Subcutaneous adipose tissue (tissue), 4 donors: ENCODE measurements around the gene PFKP. TPM values are rescaled to one million over a fixed set of nuclear protein-coding genes. Genes with fewer than 3 reads are reported as not detected.

Experiments
- CTCF ChIP-seq: fragments of 450-650 bp; IDR thresholded peaks from one replicate; pipeline ENCODE4 v1.5.1; 2016; ENCODE audit warnings: low read depth, mild to moderate bottlenecking, control low read depth, antibody characterized with exemption, moderate library complexity
- total RNA-seq, 4 donors: library from RNA; depleted of rRNA; stranded (reverse); fragments of >200 nt; gene quantifications; one replicate each; pipeline ENCODE4 v1.1.0, GENCODE V29; 2016

The PFKP gene
- total RNA-seq, 4 donors from 2014 or later, result 18.3 to 25.3 (median 20.0) TPM

DNA sequence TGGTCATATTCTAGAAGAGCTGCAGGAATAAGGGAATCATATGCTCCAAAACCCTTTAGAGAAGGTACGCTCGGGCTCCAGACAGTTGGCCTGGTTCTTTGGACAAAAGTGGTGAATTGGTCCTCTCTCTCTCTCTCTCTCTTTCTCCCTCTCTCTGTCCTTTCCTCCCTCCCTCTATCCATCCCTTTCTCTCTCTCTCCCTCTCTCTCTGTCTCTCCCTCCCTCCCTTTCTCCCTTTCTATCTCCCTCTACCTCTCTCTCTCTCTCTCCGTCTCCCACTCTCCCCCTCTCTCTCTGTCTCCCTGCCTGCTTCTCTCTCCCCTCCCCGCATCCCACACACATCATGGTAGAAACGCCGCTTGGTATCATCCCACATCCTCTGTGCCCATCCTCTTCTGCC, 19.8 kb upstream of the PFKP start:
- TF ChIP-seq CTCF, result no peak

DNA sequence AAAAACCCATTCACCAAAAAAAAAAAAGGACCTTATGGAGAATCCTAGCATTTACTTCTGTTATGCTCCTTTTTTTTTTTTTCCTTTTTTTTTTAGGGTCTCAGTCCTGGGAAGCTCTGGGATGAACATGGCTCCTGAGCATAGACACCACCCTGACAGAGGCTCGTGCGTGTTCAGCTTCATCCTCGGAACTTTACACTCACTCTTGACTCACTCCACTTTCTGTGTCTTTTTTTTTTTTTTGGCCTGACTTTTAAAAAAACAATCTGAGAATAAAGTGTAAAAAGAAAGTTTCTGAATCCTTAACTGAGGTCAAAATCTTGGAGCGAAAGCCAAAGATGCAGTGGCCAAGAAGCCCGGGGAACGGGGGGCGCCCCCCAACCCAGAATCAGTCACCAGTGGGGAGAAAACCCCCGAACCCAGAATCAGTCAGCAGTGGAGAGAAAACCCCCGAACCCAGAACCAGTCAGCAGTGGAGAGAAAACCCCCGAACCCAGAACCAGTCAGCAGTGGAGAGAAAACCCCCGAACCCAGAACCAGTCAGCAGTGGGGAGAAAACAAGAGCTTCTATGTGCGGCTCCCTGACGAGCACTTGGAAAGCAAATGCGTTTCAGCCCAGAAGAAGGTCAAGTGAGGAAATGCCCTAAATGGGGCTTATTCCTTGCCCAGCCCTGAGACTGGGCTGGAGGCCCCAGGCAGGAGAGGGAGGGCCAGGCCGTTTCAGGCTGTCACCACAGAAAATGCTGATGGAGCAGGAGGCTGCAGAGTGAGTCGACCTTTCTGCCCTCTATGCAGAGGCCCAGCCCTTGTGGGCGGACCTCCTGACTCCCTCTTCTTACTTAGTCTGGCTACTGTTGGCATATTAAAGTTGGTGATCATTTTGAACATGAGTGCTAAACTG, 19.0 kb upstream of the PFKP start:
- TF ChIP-seq CTCF, result no peak

DNA sequence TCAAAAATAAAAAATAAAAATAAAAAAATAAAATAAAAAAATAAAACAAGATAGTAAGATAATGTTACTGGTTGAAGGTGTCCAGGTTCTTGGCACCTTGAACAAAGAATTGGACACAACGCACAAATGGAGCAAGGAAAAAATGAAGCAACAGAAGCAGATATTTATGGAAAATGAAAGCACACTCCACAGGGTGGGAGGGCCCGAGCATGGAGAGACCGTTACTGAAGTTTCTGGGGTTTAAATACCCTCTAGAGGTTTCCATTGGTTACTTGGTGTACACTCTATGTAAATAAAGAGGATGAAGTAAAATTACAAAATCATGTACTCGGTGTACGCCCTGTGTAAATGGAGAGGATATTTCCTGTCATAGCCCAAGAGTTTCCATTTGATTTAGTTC, 15.7 kb upstream of the PFKP start:
- no peak for TF ChIP-seq CTCF

GRCh38 chr10:3053155-3053554, 14.2 kb upstream of the PFKP start:
- TF ChIP-seq CTCF, result no peak

DNA sequence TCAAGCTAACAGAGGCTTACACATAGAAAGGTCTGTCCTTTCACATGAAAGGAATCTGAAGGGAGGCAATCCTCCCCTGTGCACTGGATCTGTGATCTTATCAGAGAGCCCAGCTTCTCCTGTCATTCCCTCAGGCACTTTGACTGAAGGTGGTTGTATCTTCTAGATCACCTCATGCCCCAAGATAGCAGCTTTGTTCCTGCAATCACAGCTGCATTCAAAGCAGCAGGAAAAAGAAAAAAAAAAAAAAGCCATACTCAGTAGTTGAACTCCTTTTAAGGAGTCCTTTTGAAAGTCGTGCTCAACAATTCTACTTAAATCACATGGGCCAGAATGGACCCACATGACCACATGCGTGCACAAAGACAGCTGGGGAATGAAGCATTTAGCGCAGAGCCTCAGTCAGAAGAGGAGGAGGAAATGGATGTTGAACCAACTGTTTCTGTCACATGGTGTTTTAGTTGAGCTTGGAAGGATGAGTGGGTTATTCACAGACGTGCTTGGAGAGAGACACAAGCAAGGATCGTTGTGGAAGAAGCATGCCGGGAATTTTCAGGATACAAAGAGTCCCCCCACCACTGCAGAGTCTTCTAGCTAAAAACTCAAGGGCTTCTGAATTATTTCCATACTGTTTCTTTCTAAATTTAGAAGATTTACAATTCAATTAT, 13.0 kb upstream of the PFKP start:
- no peak for TF ChIP-seq CTCF

DNA sequence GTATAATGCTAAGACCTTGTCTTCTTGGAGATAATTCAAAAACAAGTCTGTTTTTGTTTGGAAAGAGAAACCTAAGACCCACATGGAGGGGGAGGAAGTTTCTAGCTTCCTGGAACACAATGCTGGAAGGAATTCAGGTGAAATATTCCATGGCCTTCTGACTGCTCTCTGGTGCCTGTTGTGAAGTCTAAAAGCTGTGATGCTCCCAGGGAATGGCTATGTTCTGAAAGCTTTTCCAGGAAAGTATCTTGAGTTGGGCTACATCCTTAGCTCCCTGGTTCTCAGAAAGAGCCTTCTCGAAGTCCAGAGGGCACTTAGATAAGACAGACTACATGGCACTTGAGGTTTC, 12.5 kb upstream of the PFKP start:
- no peak for TF ChIP-seq CTCF

DNA sequence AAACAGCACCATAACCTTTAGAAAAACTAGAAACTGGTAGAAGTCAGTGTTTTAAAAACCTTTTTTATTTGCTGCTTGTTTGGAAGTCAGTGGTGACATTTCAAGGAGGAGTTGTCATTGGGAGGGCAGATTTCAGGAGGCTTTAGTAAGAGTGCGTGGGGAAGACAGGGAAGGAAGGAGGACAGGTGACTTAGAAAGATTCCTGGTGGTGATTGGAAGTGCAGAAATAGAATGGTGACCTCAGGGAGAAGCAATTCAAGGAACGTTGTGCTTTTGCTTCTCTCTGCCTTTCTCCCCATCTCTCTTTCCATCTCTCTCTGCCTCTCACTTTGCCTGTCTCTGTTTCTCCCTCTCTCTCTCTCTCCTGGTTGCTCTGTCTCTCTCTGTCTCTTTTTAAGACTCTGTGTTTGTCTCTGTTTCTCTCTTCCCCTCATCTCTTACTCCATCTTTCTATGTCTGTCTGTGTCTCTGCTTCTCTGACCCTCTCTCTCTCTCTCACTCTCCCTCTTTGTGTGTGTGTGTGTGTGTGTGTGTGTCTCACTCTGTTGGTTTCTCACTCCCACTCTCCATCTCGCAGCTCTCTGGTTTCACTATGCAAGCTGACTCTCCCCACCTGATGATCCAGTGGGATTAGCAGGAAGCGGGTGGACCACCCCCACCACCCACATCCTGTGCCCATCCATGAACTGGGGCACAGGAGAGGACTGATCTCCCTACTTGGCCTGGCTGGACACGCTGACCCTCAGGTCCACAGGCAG, 10.9 kb upstream of the PFKP start:
- TF ChIP-seq CTCF, result no peak
